ENCODE measurements around the gene DHRS7B. TPM values are rescaled to one million over a fixed set of nuclear protein-coding genes. Genes with fewer than 3 reads are reported as not detected.

Gene DHRS7B
- total and polyA plus RNA-seq, 2 of the 13 experiments (the other 11 are each of a cell fraction or from before 2014, with no cell fraction given) = 20.0 to 35.8 TPM

DNA sequence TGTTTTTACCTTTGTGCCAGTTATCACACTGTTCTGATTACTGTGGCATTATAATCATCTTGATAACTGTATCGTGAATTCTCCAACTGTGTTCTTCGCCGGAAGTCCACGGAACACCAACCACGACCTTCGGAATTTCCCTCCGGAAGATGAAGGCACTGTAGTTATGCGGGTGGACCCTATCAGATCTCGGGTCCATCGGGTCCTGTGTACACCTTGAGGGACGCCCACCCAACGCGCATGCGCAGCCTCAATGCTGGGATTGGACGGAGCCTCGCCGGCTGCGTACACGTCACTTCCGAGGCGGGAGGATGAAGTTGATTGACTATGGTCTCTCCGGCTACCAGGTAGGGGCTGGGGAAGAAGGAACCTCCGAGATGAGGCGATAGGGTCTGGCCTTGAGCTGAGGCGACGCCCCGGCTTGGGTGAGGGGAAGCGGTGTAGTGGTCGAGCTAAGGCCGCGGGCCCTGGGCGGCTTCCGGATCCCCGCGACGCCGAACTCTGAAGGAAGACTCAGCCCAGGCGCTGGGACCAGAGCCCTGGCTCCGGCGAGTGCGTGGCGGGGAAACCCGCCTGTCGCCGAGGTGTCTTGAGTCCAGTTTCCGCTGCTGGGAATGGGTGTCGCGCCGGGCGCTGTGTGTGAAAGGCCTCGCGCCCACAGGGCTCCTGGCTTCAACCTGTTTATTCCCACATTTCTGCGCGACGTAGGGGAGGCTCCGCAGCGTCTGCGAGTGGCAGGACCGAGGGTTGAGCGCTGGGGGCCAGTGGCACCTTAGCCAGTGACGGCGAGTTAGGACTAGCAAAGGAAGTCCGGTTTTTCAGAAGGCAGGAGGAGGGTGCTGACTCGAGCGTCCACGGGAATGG, at the start of gene DHRS7B (continued):
- TF ChIP-seq TGIF2 (CRISPR knock-in tag; IDR thresholded peaks at IDR 0.05) (peak; percentile 14; the same call in 1 of the 2 replicates), RELA (CRISPR knock-in tag; IDR thresholded peaks at IDR 0.05) (no peak; the same call in 1 of the 2 replicates), ZNF510 (CRISPR knock-in tag; IDR thresholded peaks at IDR 0.05; ENCODE audit: low read depth) (peak; percentile 58; the same call in 1 of the 2 replicates), ZNF430 (CRISPR knock-in tag; IDR thresholded peaks at IDR 0.05) (peak; percentile 75; the same call in 1 of the 2 replicates), ASH2L (IDR thresholded peaks at IDR 0.05; ENCODE audit: insufficient read length, low read depth, low read length) (peak; percentile 79), FOXO1 (CRISPR knock-in tag; IDR thresholded peaks at IDR 0.05) (peak; percentile 45; the same call in 1 of the 2 replicates), FOXK1 (CRISPR knock-in tag; IDR thresholded peaks at IDR 0.05; ENCODE audit: borderline replicate concordance, low read depth) (peak; percentile 91; the same call in 1 of the 2 replicates), ZNF614 (CRISPR knock-in tag; IDR thresholded peaks at IDR 0.05; ENCODE audit: borderline replicate concordance) (peak; percentile 63; the same call in 1 of the 2 replicates), NFKB2 (CRISPR knock-in tag; IDR thresholded peaks at IDR 0.05; ENCODE audit: borderline replicate concordance) (peak; percentile 56; the same call in 1 of the 2 replicates), SP4 (CRISPR knock-in tag; IDR thresholded peaks at IDR 0.05) (peak; percentile 71; the same call in 1 of the 2 replicates), POLR2G (IDR thresholded peaks at IDR 0.05; ENCODE audit: low read depth, low read length) (peak; percentile 82), YEATS4 (CRISPR knock-in tag; IDR thresholded peaks at IDR 0.05; ENCODE audit: borderline replicate concordance) (peak; percentile 20; the same call in 1 of the 2 replicates), ZKSCAN8 (CRISPR knock-in tag; IDR thresholded peaks at IDR 0.05; ENCODE audit: borderline replicate concordance) (no peak), ZNF263 (CRISPR knock-in tag; IDR thresholded peaks at IDR 0.05) (no peak; the same call in 1 of the 2 replicates), GFI1 (CRISPR knock-in tag; IDR thresholded peaks at IDR 0.05; ENCODE audit: borderline replicate concordance) (peak; percentile 68), TP53 (CRISPR knock-in tag; conservative IDR thresholded peaks at IDR 0.05) (no peak), ZNF274 (CRISPR knock-in tag; IDR thresholded peaks at IDR 0.05) (peak; percentile 86), REXO4 (CRISPR knock-in tag; IDR thresholded peaks at IDR 0.05; ENCODE audit: borderline replicate concordance) (no peak), SPEN (CRISPR knock-in tag; IDR thresholded peaks at IDR 0.05; ENCODE audit: low read depth) (peak; percentile 83), ZNF841 (CRISPR knock-in tag; IDR thresholded peaks at IDR 0.05; ENCODE audit: borderline replicate concordance) (no peak)
- TF ChIP-seq, protein P1, sequence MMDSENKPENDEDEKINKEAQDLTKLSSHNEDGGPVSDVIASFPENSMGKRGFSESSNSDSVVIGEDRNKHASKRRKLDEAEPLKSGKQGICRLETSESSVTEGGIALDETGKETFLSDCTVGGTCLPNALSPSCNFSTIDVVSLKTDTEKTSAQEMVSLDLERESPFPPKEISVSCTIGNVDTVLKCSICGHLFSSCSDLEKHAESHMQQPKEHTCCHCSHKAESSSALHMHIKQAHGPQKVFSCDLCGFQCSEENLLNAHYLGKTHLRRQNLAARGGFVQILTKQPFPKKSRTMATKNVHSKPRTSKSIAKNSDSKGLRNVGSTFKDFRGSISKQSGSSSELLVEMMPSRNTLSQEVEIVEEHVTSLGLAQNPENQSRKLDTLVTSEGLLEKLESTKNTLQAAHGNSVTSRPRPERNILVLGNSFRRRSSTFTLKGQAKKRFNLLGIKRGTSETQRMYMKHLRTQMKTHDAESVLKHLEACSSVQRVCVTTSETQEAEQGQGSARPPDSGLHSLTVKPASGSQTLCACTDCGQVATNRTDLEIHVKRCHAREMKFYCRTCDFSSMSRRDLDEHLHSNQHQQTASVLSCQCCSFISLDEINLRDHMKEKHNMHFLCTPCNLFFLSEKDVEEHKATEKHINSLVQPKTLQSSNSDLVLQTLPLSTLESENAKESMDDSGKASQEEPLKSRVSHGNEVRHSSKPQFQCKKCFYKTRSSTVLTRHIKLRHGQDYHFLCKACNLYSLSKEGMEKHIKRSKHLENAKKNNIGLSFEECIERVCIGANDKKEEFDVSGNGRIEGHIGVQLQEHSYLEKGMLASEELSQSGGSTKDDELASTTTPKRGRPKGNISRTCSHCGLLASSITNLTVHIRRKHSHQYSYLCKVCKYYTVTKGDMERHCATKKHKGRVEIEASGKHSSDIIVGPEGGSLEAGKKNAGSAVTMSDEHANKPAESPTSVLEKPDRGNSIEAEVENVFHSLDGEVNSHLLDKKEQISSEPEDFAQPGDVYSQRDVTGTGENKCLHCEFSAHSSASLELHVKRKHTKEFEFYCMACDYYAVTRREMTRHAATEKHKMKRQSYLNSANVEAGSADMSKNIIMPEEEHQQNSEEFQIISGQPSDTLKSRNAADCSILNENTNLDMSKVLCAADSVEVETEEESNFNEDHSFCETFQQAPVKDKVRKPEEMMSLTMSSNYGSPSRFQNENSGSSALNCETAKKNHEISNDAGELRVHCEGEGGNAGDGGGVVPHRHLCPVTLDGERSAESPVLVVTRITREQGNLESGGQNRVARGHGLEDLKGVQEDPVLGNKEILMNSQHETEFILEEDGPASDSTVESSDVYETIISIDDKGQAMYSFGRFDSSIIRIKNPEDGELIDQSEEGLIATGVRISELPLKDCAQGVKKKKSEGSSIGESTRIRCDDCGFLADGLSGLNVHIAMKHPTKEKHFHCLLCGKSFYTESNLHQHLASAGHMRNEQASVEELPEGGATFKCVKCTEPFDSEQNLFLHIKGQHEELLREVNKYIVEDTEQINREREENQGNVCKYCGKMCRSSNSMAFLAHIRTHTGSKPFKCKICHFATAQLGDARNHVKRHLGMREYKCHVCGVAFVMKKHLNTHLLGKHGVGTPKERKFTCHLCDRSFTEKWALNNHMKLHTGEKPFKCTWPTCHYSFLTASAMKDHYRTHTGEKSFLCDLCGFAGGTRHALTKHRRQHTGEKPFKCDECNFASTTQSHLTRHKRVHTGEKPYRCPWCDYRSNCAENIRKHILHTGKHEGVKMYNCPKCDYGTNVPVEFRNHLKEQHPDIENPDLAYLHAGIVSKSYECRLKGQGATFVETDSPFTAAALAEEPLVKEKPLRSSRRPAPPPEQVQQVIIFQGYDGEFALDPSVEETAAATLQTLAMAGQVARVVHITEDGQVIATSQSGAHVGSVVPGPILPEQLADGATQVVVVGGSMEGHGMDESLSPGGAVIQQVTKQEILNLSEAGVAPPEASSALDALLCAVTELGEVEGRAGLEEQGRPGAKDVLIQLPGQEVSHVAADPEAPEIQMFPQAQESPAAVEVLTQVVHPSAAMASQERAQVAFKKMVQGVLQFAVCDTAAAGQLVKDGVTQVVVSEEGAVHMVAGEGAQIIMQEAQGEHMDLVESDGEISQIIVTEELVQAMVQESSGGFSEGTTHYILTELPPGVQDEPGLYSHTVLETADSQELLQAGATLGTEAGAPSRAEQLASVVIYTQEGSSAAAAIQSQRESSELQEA (CRISPR knock-in tag; IDR thresholded peaks at IDR 0.05; ENCODE audit: not compliant biosample characterization) = peak; percentile 61
- TF ChIP-seq, protein P2, sequence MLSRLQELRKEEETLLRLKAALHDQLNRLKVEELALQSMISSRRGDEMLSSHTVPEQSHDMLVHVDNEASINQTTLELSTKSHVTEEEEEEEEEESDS (CRISPR knock-in tag; IDR thresholded peaks at IDR 0.05; ENCODE audit: borderline replicate concordance) = no peak
